Endothelial cell of umbilical vein (primary cell): ENCODE measurements around the gene CARS1. TPM values are rescaled to one million over a fixed set of nuclear protein-coding genes. Genes with fewer than 3 reads are reported as not detected.

Experiments
- BruUV-seq: library from RNA; stranded (reverse); fragments of 400-500 nt; replicated peaks from 2 replicates; lab custom pipeline; 2021; lab: Mats Ljungman, UMichigan
- CTCF ChIA-PET: fragments of 300-600, 350-600 bp; sonication (Branson Sonifier 250); formaldehyde crosslinking; loops from one replicate; lab custom pipeline; 2021; ENCODE audit warnings: antibody characterized with exemption, inconsistent platforms; lab: Charles Lee
- POLR2A ChIA-PET: fragments of 300-600, 350-600 bp; sonication (Branson Sonifier 250); formaldehyde crosslinking; loops from one replicate; lab custom pipeline; 2021; ENCODE audit warnings: antibody characterized with exemption, inconsistent platforms; lab: Charles Lee
- DNase-seq: peaks from one replicate; pipeline ENCODE4 v3.0.0-alpha.2; 2011; ENCODE audit warnings: low read depth, low spot score
- FAIRE-seq: peaks from 2 replicates; lab custom pipeline; 2011; peaks lifted over from hg19 to GRCh38; lab: Jason Lieb, UNC
- H2AFZ ChIP-seq: 2 replicates; pipeline ENCODE4 v1.6.0; 2012; ENCODE audit warnings: low read depth, low read length, control low read depth, inconsistent platforms
- H3K27ac ChIP-seq: 2 replicates; pipeline ENCODE4 v1.5.1; 2011; ENCODE audit warnings: low read depth, mild to moderate bottlenecking, control low read depth, low read length, moderate library complexity; ENCODE audit not compliant: insufficient read depth
- H3K27me3 ChIP-seq, 2 experiments: 2 replicates each; pipeline versions ENCODE4 v1.6.0 to v1.6.1; 2011; ENCODE audit warnings: low read length in 2 of 2, mixed read lengths in 1 of 2; ENCODE audit not compliant: control insufficient read depth in 2 of 2, insufficient read depth in 2 of 2
- H3K36me3 ChIP-seq, 2 experiments: 2 replicates in 1 of 2; 3 replicates in 1 of 2; pipeline ENCODE4 v1.5.1; 2011; ENCODE audit warnings: low read length in 2 of 2, mild to moderate bottlenecking in 1 of 2, moderate library complexity in 1 of 2; ENCODE audit not compliant: control insufficient read depth in 2 of 2, insufficient read depth in 2 of 2; ENCODE audit errors: extremely low read depth in 1 of 2
- H3K4me1 ChIP-seq: 3 replicates; pipeline ENCODE4 v1.5.1; 2011; ENCODE audit warnings: mild to moderate bottlenecking, low read length; ENCODE audit not compliant: control insufficient read depth, insufficient read depth; ENCODE audit errors: extremely low read depth
- H3K4me2 ChIP-seq: 2 replicates; pipeline ENCODE4 v1.6.1; 2011; ENCODE audit warnings: low read length, control low read depth, mixed read lengths; ENCODE audit not compliant: insufficient read depth
- H3K4me3 ChIP-seq, 3 experiments: fragments of 200-600 bp in 1 of 3; sonication (generic), shearing (Covaris generic) in 1 of 3; replicated peaks in 1 of 3; 2 replicates each; pipeline ENCODE4 v1.5.1; 2011 to 2016; ENCODE audit warnings: control low read depth in 3 of 3, low read length in 3 of 3, mild to moderate bottlenecking in 2 of 3, inconsistent platforms in 1 of 3, low read depth in 1 of 3, moderate library complexity in 1 of 3; ENCODE audit not compliant: insufficient read depth in 1 of 3
- H3K79me2 ChIP-seq: 2 replicates; pipeline ENCODE4 v1.6.0; 2012; ENCODE audit warnings: low read length, inconsistent platforms; ENCODE audit not compliant: control insufficient read depth, insufficient read depth
- H3K9ac ChIP-seq: replicated peaks from 2 replicates; pipeline ENCODE3; 2011; ENCODE audit warnings: low read length, control low read depth; ENCODE audit not compliant: insufficient read depth; ENCODE audit errors: extremely low read depth
- H3K9me1 ChIP-seq: replicated peaks from 3 replicates; pipeline ENCODE4 v1.6.0; 2011; ENCODE audit warnings: mild to moderate bottlenecking, low read length; ENCODE audit not compliant: control insufficient read depth, insufficient read depth; ENCODE audit errors: extremely low read depth
- H3K9me3 ChIP-seq: replicated peaks from 2 replicates; pipeline ENCODE4 v1.5.1; 2012; ENCODE audit warnings: low read length, inconsistent platforms; ENCODE audit not compliant: control insufficient read depth, insufficient read depth
- H4K20me1 ChIP-seq: replicated peaks from 2 replicates; pipeline ENCODE3; 2011; ENCODE audit warnings: mild to moderate bottlenecking, low read length; ENCODE audit not compliant: control insufficient read depth, insufficient read depth; ENCODE audit errors: extremely low read depth
- EZH2 ChIP-seq: IDR thresholded peaks from 2 replicates; pipeline ENCODE4 v1.6.1; 2012; ENCODE audit warnings: borderline replicate concordance, low read depth, mild to moderate bottlenecking, moderate library complexity, low read length, inconsistent platforms; ENCODE audit not compliant: severe bottlenecking
- FOS ChIP-seq: IDR thresholded peaks from 2 replicates; pipeline ENCODE4 v1.6.1; 2011; ENCODE audit warnings: mild to moderate bottlenecking, low read length, moderate library complexity, borderline replicate concordance; ENCODE audit not compliant: insufficient read depth
- GATA2 ChIP-seq: IDR thresholded peaks from 2 replicates; pipeline ENCODE4 v1.7.0; 2011; ENCODE audit warnings: low read depth, mild to moderate bottlenecking, moderate library complexity, mixed read lengths, low read length; ENCODE audit not compliant: insufficient read length, insufficient read depth
- JUN ChIP-seq: IDR thresholded peaks from 2 replicates; pipeline ENCODE4 v1.6.1; 2011; ENCODE audit warnings: borderline replicate concordance, low read depth; ENCODE audit not compliant: insufficient read length, insufficient read depth
- MYC ChIP-seq: IDR thresholded peaks from one replicate; pipeline ENCODE4 v1.6.1; 2011; ENCODE audit warnings: mild to moderate bottlenecking, low read depth, low read length
- POLR2A ChIP-seq: IDR thresholded peaks from 2 replicates; pipeline ENCODE4 v1.6.1; 2012; ENCODE audit warnings: low read depth, mild to moderate bottlenecking, control low read depth, low read length
- POLR2AphosphoS5 ChIP-seq: IDR thresholded peaks from 2 replicates; pipeline ENCODE4 v1.6.1; 2012; ENCODE audit warnings: low read depth, mild to moderate bottlenecking, control low read depth, low read length, moderate library complexity; ENCODE audit not compliant: insufficient read depth
- dilution Hi-C: fragments of 300-500 bp; cut with MboI; formaldehyde crosslinking; loops from one replicate; pipeline ENCODE4 v1.15.0; 2019; ENCODE audit warnings: low sequenced_read_pairs; ENCODE audit not compliant: extremely low pct_ligation_motif_present
- intact Hi-C: fragments of 100-400 bp; cut with micrococcal nuclease; formaldehyde crosslinking; loops from one replicate; pipeline ENCODE4 v1.10.0; 2022
- polyA plus RNA-seq, 4 experiments: library from polyadenylated mRNA; depleted of rRNA in 3 of 4; stranded (reverse) in 3 of 4; unstranded in 1 of 4; fragments of >200 nt; gene quantifications; 2 replicates each; pipeline versions ENCODE4 v1.2.1 to v1.2.3, GENCODE V29; 2011 to 2012; ENCODE audit warnings: missing spikeins in 1 of 4
- total RNA-seq: library from RNA; stranded (reverse); gene quantifications from 2 replicates; pipeline ENCODE4 v1.2.3, GENCODE V29; 2021
- TF ChIP-seq, protein P1 (sequence below), 2 donors: IDR thresholded peaks; 1 replicate in 1 of 2; 2 replicates in 1 of 2; pipeline ENCODE4 v1.5.1; 2011; ENCODE audit warnings: low read length in 2 of 2, mild to moderate bottlenecking in 2 of 2, moderate library complexity in 2 of 2, control low read depth in 1 of 2, inconsistent platforms in 1 of 2, low read depth in 1 of 2; ENCODE audit not compliant: insufficient read depth in 1 of 2; ENCODE audit errors: extremely low read depth in 1 of 2
- TF ChIP-seq, protein P2 (sequence below): IDR thresholded peaks from 2 replicates; pipeline ENCODE4 v1.6.1; 2011; ENCODE audit not compliant: insufficient read depth, insufficient read length

CARS1 gene
- total and polyA plus RNA-seq, 2 donors (not counting 3 experiments of a cell fraction or from before 2014, with no cell fraction given): 43.5 to 66.2 TPM

DNA sequence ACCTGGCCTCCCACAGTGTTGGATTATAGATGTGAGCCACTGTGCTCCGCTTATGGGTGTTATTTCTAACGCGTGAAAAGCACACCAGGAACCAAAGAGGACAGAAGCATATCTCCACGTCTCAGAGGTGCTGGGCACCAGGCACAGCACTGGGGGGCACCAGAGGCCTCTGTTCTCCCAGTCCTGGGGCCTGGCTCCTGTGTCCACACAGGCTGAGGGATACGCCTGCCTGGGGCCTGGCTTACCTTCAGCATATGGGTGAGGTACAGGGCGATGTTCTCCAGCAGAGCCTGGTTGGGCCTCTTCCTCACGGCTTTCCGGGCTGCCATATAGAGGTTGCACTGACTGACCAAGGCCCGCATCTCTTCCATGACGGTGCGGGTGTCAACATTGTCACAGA is 40.4 kb downstream of the CARS1 start:
- Histone ChIP-seq H3K27me3 (no peaks in the 10 kb centered on the region), H4K20me1 (no peaks in the 10 kb centered on the region), H3K9me1 (no peaks in the 10 kb centered on the region), H2AFZ (no peak overlapping the region), H3K9me3 (no peaks in the 10 kb centered on the region), H3K36me3 (peaks cover 8 to 41% of the 10 kb centered on the region in 2 experiments), H3K79me2 (no peaks in the 10 kb centered on the region), H3K9ac (no peak overlapping the region), H3K4me3 (no peak overlapping the region), H3K27ac (no peak overlapping the region), H3K4me1 (peaks cover 5% of the 10 kb centered on the region), H3K4me2 (no peak overlapping the region)
- dilution Hi-C loops: no loop called here
- ChIA-PET POLR2A (no interaction called here), CTCF (interaction anchor here (1.5 kb wide), 1 partner anchor 75 kb away, joined by 4 read pairs; no protein-coding TSS in a partner anchor)
- BruUV-seq: no TSS peak
- TF ChIP-seq, protein P1, sequence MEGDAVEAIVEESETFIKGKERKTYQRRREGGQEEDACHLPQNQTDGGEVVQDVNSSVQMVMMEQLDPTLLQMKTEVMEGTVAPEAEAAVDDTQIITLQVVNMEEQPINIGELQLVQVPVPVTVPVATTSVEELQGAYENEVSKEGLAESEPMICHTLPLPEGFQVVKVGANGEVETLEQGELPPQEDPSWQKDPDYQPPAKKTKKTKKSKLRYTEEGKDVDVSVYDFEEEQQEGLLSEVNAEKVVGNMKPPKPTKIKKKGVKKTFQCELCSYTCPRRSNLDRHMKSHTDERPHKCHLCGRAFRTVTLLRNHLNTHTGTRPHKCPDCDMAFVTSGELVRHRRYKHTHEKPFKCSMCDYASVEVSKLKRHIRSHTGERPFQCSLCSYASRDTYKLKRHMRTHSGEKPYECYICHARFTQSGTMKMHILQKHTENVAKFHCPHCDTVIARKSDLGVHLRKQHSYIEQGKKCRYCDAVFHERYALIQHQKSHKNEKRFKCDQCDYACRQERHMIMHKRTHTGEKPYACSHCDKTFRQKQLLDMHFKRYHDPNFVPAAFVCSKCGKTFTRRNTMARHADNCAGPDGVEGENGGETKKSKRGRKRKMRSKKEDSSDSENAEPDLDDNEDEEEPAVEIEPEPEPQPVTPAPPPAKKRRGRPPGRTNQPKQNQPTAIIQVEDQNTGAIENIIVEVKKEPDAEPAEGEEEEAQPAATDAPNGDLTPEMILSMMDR (IDR thresholded peaks at IDR 0.05; ENCODE audit: extremely low read depth in 1 of 2, insufficient read depth in 1 of 2, low read depth in 1 of 2, low read length in 2 of 2): no peak
- TF ChIP-seq POLR2A (no peak), GATA2 (no peak), MYC (no peak), JUN (no peak), POLR2AphosphoS5 (no peak), EZH2 (no peak), FOS (no peak)
- TF ChIP-seq, protein P2, sequence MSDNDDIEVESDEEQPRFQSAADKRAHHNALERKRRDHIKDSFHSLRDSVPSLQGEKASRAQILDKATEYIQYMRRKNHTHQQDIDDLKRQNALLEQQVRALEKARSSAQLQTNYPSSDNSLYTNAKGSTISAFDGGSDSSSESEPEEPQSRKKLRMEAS: no peak
- intact Hi-C loops: no loop called here
- DNase-seq (no peak), FAIRE-seq (no peak)
